ENCODE measurements around the gene TXLNB. TPM values are rescaled to one million over a fixed set of nuclear protein-coding genes. Genes with fewer than 3 reads are reported as not detected.

Gene TXLNB
- total RNA-seq, 1 experiment from 2014 or later, result 0.15 TPM

GRCh38 chr6:139329224-139329623 lies 37.4 kb upstream of the TXLNB start:
- Mint-ChIP-seq H3K27ac (no peak overlapping the region), H3K9me3 (peaks cover 15% of the 10 kb centered on the region), H3K27me3 (ENCODE audit: low read depth) (no peaks in the 10 kb centered on the region), H3K4me1 (peaks cover 5% of the 10 kb centered on the region), H3K36me3 (peaks cover 9% of the 10 kb centered on the region), H3K4me3 (no peak overlapping the region)
- DNase-seq (ENCODE audit: low spot score) (no peak), ATAC-seq (no peak)
- ChIA-PET POLR2A (no interaction called here), CTCF (no interaction called here)
- TF ChIP-seq EMX1 (CRISPR knock-in tag; IDR thresholded peaks at IDR 0.05) (no peak), AR (CRISPR knock-in tag; IDR thresholded peaks at IDR 0.05) (no peak), HMGA2 (CRISPR knock-in tag; IDR thresholded peaks at IDR 0.05) (no peak), SOX15 (CRISPR knock-in tag; IDR thresholded peaks at IDR 0.05) (no peak), JUN (CRISPR knock-in tag; IDR thresholded peaks at IDR 0.05) (no peak)

DNA sequence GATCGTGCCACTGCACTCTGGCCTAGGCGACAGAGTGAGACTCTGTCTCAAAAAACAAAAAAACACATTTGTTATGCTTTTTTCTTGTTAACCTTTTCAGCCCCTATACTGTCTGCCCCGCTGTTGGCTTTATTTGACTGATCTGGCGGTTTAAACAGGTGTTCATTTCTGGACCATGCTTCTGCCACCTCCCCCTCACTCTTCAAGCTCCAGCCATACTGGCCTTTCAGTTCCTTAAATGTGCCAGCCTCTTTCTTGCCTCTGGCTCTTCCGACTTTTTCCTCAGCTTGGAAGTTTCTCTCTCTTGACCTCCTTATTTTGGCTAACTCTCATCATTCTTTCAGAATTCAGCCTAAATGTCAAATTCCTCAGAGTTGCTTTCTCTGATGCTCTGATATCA lies 35.2 kb upstream of the TXLNB start:
- no peak for ATAC-seq
- Mint-ChIP-seq H3K9me3 (peaks cover 18% of the 10 kb centered on the region), H3K27ac (no peak overlapping the region), H3K4me1 (peaks cover 12% of the 10 kb centered on the region), H3K36me3 (peaks cover 12% of the 10 kb centered on the region), H3K27me3 (ENCODE audit: low read depth) (no peaks in the 10 kb centered on the region), H3K4me3 (no peak overlapping the region)
- ChIA-PET CTCF (interaction anchor here (1.5 kb wide), 1 partner anchor 76 kb away, joined by 4 read pairs; no protein-coding TSS in a partner anchor), POLR2A (no interaction called here)
- TF ChIP-seq NFYB (CRISPR knock-in tag; conservative IDR thresholded peaks at IDR 0.05; ENCODE audit: low read depth), result no peak
- no peak for DNase-seq (ENCODE audit: low spot score)

- DNase-seq (ENCODE audit: low spot score) (no peak), ATAC-seq (no peak)
- Mint-ChIP-seq H3K9me3 (peaks cover 18% of the 10 kb centered on the region), H3K4me1 (peaks cover 12% of the 10 kb centered on the region), H3K36me3 (peaks cover 12% of the 10 kb centered on the region), H3K27ac (no peak overlapping the region), H3K27me3 (ENCODE audit: low read depth) (no peaks in the 10 kb centered on the region), H3K4me3 (no peak overlapping the region)
- ChIA-PET POLR2A (no interaction called here), CTCF (no interaction called here)
- TF ChIP-seq RORB (CRISPR knock-in tag; IDR thresholded peaks at IDR 0.05), result no peak
- no peak for TF ChIP-seq KAT7 (CRISPR knock-in tag; IDR thresholded peaks at IDR 0.05; ENCODE audit: borderline replicate concordance)
- TF ChIP-seq, protein P1, sequence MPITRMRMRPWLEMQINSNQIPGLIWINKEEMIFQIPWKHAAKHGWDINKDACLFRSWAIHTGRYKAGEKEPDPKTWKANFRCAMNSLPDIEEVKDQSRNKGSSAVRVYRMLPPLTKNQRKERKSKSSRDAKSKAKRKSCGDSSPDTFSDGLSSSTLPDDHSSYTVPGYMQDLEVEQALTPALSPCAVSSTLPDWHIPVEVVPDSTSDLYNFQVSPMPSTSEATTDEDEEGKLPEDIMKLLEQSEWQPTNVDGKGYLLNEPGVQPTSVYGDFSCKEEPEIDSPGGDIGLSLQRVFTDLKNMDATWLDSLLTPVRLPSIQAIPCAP (CRISPR knock-in tag; IDR thresholded peaks at IDR 0.05), result no peak
- no peak for TF ChIP-seq ZBTB21 (CRISPR knock-in tag; IDR thresholded peaks at IDR 0.05; ENCODE audit: borderline replicate concordance)
- TF ChIP-seq ZNF232 (CRISPR knock-in tag; IDR thresholded peaks at IDR 0.05), result no peak
- TF ChIP-seq USF1 (CRISPR knock-in tag; IDR thresholded peaks at IDR 0.05), result no peak
- TF ChIP-seq, protein P2, sequence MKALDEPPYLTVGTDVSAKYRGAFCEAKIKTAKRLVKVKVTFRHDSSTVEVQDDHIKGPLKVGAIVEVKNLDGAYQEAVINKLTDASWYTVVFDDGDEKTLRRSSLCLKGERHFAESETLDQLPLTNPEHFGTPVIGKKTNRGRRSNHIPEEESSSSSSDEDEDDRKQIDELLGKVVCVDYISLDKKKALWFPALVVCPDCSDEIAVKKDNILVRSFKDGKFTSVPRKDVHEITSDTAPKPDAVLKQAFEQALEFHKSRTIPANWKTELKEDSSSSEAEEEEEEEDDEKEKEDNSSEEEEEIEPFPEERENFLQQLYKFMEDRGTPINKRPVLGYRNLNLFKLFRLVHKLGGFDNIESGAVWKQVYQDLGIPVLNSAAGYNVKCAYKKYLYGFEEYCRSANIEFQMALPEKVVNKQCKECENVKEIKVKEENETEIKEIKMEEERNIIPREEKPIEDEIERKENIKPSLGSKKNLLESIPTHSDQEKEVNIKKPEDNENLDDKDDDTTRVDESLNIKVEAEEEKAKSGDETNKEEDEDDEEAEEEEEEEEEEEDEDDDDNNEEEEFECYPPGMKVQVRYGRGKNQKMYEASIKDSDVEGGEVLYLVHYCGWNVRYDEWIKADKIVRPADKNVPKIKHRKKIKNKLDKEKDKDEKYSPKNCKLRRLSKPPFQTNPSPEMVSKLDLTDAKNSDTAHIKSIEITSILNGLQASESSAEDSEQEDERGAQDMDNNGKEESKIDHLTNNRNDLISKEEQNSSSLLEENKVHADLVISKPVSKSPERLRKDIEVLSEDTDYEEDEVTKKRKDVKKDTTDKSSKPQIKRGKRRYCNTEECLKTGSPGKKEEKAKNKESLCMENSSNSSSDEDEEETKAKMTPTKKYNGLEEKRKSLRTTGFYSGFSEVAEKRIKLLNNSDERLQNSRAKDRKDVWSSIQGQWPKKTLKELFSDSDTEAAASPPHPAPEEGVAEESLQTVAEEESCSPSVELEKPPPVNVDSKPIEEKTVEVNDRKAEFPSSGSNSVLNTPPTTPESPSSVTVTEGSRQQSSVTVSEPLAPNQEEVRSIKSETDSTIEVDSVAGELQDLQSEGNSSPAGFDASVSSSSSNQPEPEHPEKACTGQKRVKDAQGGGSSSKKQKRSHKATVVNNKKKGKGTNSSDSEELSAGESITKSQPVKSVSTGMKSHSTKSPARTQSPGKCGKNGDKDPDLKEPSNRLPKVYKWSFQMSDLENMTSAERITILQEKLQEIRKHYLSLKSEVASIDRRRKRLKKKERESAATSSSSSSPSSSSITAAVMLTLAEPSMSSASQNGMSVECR (CRISPR knock-in tag; IDR thresholded peaks at IDR 0.05; ENCODE audit: borderline replicate concordance), result no peak
- TF ChIP-seq HMGXB4 (CRISPR knock-in tag; IDR thresholded peaks at IDR 0.05), result no peak
- no peak for TF ChIP-seq SP1 (CRISPR knock-in tag; conservative IDR thresholded peaks at IDR 0.05)
- no peak for TF ChIP-seq FOXP1 (CRISPR knock-in tag; IDR thresholded peaks at IDR 0.05; ENCODE audit: borderline replicate concordance)
- TF ChIP-seq, protein P3, sequence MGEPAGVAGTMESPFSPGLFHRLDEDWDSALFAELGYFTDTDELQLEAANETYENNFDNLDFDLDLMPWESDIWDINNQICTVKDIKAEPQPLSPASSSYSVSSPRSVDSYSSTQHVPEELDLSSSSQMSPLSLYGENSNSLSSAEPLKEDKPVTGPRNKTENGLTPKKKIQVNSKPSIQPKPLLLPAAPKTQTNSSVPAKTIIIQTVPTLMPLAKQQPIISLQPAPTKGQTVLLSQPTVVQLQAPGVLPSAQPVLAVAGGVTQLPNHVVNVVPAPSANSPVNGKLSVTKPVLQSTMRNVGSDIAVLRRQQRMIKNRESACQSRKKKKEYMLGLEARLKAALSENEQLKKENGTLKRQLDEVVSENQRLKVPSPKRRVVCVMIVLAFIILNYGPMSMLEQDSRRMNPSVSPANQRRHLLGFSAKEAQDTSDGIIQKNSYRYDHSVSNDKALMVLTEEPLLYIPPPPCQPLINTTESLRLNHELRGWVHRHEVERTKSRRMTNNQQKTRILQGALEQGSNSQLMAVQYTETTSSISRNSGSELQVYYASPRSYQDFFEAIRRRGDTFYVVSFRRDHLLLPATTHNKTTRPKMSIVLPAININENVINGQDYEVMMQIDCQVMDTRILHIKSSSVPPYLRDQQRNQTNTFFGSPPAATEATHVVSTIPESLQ (CRISPR knock-in tag; IDR thresholded peaks at IDR 0.05), result no peak
- TF ChIP-seq, protein P4, sequence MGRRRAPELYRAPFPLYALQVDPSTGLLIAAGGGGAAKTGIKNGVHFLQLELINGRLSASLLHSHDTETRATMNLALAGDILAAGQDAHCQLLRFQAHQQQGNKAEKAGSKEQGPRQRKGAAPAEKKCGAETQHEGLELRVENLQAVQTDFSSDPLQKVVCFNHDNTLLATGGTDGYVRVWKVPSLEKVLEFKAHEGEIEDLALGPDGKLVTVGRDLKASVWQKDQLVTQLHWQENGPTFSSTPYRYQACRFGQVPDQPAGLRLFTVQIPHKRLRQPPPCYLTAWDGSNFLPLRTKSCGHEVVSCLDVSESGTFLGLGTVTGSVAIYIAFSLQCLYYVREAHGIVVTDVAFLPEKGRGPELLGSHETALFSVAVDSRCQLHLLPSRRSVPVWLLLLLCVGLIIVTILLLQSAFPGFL (CRISPR knock-in tag; IDR thresholded peaks at IDR 0.05; ENCODE audit: borderline replicate concordance), result no peak
- TF ChIP-seq FOXJ3 (CRISPR knock-in tag; IDR thresholded peaks at IDR 0.05; ENCODE audit: borderline replicate concordance), result no peak
Measured at GRCh38 chr6:139325686-139326085, 33.9 kb upstream of the TXLNB start.

Measured in WTC11 (cell line).